Fibroblast of lung (primary cell): ENCODE measurements around the gene MYRFL.

Source experiments
- EZH2 ChIP-seq: IDR thresholded peaks from 2 replicates; pipeline ENCODE4 v1.5.1; 2012; ENCODE audit warnings: low read length, control low read depth, mild to moderate bottlenecking; ENCODE audit errors: missing control alignments
- TF ChIP-seq, protein P1 (sequence below), 2 donors: IDR thresholded peaks in 1 of 2; conservative IDR thresholded peaks in 1 of 2; 1 replicate in 1 of 2; 2 replicates in 1 of 2; pipeline ENCODE4 v1.5.1; 2011 to 2012; ENCODE audit warnings: low read length in 2 of 2, control low read depth in 1 of 2, inconsistent platforms in 1 of 2, low read depth in 1 of 2, mild to moderate bottlenecking in 1 of 2

DNA sequence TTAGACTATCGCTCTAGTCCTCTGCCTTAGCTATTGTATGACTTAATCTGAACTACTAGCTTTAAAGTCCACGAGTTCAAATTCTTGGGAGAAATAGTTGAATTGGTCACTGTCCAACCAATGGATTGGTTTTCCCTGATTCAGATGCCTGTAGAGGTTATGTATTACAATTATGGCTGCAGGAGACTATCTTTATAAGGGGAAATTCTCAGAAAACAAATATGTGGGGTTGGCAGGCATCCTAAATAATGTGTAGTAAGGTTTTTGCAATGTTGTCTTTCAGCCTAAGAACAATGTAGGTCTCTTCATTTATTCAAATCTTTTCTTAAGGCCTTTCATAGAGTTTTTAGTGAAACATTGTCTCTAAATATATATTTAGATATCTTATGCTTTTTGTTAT, 26.9 kb downstream of the MYRFL start:
- TF ChIP-seq, protein P1, sequence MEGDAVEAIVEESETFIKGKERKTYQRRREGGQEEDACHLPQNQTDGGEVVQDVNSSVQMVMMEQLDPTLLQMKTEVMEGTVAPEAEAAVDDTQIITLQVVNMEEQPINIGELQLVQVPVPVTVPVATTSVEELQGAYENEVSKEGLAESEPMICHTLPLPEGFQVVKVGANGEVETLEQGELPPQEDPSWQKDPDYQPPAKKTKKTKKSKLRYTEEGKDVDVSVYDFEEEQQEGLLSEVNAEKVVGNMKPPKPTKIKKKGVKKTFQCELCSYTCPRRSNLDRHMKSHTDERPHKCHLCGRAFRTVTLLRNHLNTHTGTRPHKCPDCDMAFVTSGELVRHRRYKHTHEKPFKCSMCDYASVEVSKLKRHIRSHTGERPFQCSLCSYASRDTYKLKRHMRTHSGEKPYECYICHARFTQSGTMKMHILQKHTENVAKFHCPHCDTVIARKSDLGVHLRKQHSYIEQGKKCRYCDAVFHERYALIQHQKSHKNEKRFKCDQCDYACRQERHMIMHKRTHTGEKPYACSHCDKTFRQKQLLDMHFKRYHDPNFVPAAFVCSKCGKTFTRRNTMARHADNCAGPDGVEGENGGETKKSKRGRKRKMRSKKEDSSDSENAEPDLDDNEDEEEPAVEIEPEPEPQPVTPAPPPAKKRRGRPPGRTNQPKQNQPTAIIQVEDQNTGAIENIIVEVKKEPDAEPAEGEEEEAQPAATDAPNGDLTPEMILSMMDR (conservative IDR thresholded peaks at IDR 0.05 in 1 of 2, IDR thresholded peaks at IDR 0.05 in 1 of 2; ENCODE audit: low read depth in 1 of 2, low read length in 2 of 2): no peak
- TF ChIP-seq EZH2: no peak
